H1 (cell line): ENCODE results near the gene NRXN2.

Source experiments
- BCL11A ChIP-seq, 2 experiments: IDR thresholded peaks; one replicate each; pipeline ENCODE4 v1.6.1; 2011; ENCODE audit warnings: low read depth in 2 of 2, low read length in 2 of 2, mild to moderate bottlenecking in 2 of 2
- BRCA1 ChIP-seq: IDR thresholded peaks from 2 replicates; pipeline ENCODE4 v1.6.1; 2012; ENCODE audit warnings: low read depth, low read length, improper control_type of control experiment
- EP300 ChIP-seq, 2 experiments: IDR thresholded peaks; 1 replicate in 1 of 2; 2 replicates in 1 of 2; pipeline ENCODE4 v1.6.1; 2011 to 2012; ENCODE audit warnings: low read depth in 2 of 2, low read length in 2 of 2, mild to moderate bottlenecking in 2 of 2, borderline replicate concordance in 1 of 2, inconsistent platforms in 1 of 2, moderate library complexity in 1 of 2
- EZH2 ChIP-seq: fragments of 200-600 bp; sonication (generic); IDR thresholded peaks from 2 replicates; pipeline ENCODE4 v1.7.1; 2012; ENCODE audit warnings: low read depth, mild to moderate bottlenecking, moderate library complexity, low read length, inconsistent platforms; ENCODE audit not compliant: severe bottlenecking
- JUN ChIP-seq: IDR thresholded peaks from 2 replicates; pipeline ENCODE4 v1.6.1; 2011; ENCODE audit warnings: low read depth, mild to moderate bottlenecking, improper control_type of control experiment, low read length
- JUND ChIP-seq: IDR thresholded peaks from 2 replicates; pipeline ENCODE4 v1.6.1; 2011; ENCODE audit warnings: mild to moderate bottlenecking, improper control_type of control experiment, low read length
- TCF12 ChIP-seq: IDR thresholded peaks from 2 replicates; pipeline ENCODE4 v1.6.1; 2011; ENCODE audit warnings: low read depth, mild to moderate bottlenecking, low read length
- YY1 ChIP-seq: IDR thresholded peaks from 2 replicates; pipeline ENCODE4 v1.6.1; 2011; ENCODE audit warnings: low read depth, mild to moderate bottlenecking, low read length
- TF ChIP-seq, protein P1 (sequence below): IDR thresholded peaks from 2 replicates; pipeline ENCODE4 v1.6.1; 2012; ENCODE audit warnings: inconsistent platforms
- TF ChIP-seq, protein P2 (sequence below), 3 experiments: IDR thresholded peaks; 1 replicate in 2 of 3; 2 replicates in 1 of 3; pipeline versions ENCODE4 v1.5.1 to v1.6.1; 2011; ENCODE audit warnings: low read length in 3 of 3, mild to moderate bottlenecking in 3 of 3, inconsistent platforms in 2 of 3, low read depth in 1 of 3, moderate library complexity in 1 of 3; ENCODE audit not compliant: insufficient read depth in 1 of 3; ENCODE audit errors: control extremely low read depth in 1 of 3
- TF ChIP-seq, protein P3 (sequence below): IDR thresholded peaks from 2 replicates; pipeline ENCODE4 v1.6.1; 2012; ENCODE audit warnings: inconsistent platforms

DNA sequence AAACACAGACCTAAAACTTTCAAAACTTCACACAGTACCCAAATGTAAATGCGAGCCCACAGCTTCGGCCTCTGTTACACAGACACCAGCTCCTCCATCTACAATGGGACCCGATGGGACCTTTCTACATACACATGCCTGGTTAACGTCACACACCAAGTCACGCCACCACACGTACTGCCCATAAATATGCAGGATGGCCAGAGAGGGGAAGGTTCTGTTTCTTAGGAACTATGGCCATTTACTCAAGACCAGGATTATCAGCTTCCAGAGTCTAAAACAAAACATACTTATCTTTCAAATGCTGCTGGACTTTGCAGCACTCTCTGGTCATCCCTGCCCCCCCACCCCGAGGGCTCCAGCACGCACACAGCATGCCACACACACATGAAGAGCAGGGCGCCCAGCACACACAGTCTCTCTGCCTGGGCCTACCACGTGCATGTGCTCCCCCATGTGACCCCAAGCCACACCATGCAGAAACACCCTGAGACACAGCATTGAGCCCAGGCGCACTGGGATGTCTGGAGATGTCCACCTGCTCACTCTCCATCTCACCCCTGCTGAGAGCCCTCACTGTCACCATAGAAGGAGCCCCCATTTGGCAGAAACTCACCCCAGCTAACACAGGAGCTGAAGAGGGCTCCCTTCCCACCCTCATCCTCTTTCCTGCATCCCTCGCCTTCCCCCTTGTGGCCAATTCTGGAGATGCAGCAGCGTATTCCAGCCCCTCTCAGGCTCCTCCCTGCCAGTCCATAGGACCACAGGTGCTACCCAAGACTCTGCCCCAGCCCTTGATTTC is 70.2 kb downstream of the NRXN2 start:
- TF ChIP-seq EZH2 (no peak), EP300 (IDR thresholded peaks at IDR 0.05; ENCODE audit: borderline replicate concordance in 1 of 2, low read depth in 2 of 2, low read length in 2 of 2) (no peak), JUND (no peak), BCL11A (IDR thresholded peaks at IDR 0.05; ENCODE audit: low read depth in 2 of 2, low read length in 2 of 2) (no peak), BRCA1 (no peak), TCF12 (no peak), YY1 (no peak), JUN (no peak)
- TF ChIP-seq, protein P1, sequence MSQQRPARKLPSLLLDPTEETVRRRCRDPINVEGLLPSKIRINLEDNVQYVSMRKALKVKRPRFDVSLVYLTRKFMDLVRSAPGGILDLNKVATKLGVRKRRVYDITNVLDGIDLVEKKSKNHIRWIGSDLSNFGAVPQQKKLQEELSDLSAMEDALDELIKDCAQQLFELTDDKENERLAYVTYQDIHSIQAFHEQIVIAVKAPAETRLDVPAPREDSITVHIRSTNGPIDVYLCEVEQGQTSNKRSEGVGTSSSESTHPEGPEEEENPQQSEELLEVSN = no peak; the same call in 1 of the 2 replicates
- TF ChIP-seq, protein P2, sequence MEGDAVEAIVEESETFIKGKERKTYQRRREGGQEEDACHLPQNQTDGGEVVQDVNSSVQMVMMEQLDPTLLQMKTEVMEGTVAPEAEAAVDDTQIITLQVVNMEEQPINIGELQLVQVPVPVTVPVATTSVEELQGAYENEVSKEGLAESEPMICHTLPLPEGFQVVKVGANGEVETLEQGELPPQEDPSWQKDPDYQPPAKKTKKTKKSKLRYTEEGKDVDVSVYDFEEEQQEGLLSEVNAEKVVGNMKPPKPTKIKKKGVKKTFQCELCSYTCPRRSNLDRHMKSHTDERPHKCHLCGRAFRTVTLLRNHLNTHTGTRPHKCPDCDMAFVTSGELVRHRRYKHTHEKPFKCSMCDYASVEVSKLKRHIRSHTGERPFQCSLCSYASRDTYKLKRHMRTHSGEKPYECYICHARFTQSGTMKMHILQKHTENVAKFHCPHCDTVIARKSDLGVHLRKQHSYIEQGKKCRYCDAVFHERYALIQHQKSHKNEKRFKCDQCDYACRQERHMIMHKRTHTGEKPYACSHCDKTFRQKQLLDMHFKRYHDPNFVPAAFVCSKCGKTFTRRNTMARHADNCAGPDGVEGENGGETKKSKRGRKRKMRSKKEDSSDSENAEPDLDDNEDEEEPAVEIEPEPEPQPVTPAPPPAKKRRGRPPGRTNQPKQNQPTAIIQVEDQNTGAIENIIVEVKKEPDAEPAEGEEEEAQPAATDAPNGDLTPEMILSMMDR (IDR thresholded peaks at IDR 0.05; ENCODE audit: control extremely low read depth in 1 of 3, insufficient read depth in 1 of 3, low read depth in 1 of 3, low read length in 3 of 3) = peak; percentile 93 to 97 (median 94)
- TF ChIP-seq, protein P3, sequence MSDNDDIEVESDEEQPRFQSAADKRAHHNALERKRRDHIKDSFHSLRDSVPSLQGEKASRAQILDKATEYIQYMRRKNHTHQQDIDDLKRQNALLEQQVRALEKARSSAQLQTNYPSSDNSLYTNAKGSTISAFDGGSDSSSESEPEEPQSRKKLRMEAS = peak; percentile 55
